ENCODE measurements around the gene TMEM143. TPM values are rescaled to one million over a fixed set of nuclear protein-coding genes. Genes with fewer than 3 reads are reported as not detected.

TMEM143 gene
- total and polyA plus RNA-seq, 10 of the 15 experiments (the other 5 are each of a cell fraction or from before 2014, with no cell fraction given), result 1.5 to 19.5 (median 10.1) TPM

DNA sequence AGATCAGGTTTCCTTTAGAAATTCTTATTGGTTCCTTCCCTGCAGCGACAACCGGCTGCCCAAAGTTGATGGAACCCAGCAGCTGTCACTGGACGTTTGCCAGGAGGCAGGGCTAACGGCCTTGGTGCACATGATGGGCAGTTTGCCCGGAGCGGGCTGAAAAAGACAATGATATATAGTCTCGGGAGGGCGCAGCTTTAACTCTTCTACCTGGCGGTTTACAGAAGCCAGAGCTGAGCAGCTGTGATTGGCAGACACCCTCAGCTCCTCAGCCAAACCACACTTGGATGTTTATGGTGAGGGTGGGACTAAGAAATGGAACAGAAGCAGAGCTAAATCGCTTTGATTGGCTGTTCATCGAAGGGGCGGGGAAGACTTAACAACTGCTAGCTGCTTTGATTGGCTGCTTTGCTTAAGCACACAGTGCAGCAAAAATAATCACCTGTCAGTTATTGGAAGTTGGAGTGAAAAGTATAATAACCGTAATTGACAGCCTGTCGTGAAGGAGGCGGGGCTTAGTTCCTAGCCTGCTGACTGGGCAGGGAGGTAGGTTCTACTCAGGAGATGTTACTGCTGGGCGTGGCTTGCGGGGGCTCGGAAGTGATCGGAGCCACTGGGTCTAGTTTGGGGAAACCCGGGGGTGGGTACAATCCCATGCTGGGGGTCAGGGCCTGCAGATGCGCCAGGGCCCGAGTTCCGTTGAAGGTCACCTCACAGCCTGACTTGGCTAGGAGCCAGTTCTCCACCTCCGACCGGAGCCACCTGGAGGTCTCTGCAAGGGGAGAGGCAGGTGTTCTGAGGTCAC lies 30.9 kb downstream of the TMEM143 start (continued):
- TF ChIP-seq RUNX3 (IDR thresholded peaks at IDR 0.05; ENCODE audit: low read length) (peak; percentile 59; the same call in 1 of the 2 replicates), POLR2A (IDR thresholded peaks at IDR 0.05; ENCODE audit: low read depth, low read length) (peak; percentile 80), SREBF2 (IDR thresholded peaks at IDR 0.05; ENCODE audit: low read length) (no peak), SIN3A (IDR thresholded peaks at IDR 0.05; ENCODE audit: low read depth, low read length) (peak; percentile 29; the same call in 1 of the 2 replicates), FOXM1 (IDR thresholded peaks at IDR 0.05; ENCODE audit: low read depth, low read length) (no peak), BRCA1 (IDR thresholded peaks at IDR 0.05; ENCODE audit: low read depth, low read length) (no peak), MEF2A (IDR thresholded peaks at IDR 0.05; ENCODE audit: insufficient read depth, low read depth, low read length) (no peak), JUND (IDR thresholded peaks at IDR 0.05; ENCODE audit: low read depth, low read length) (no peak), SREBF1 (IDR thresholded peaks at IDR 0.05; ENCODE audit: low read length) (peak; percentile 18; the same call in 1 of the 2 replicates), DPF2 (IDR thresholded peaks at IDR 0.05) (peak; percentile 48; the same call in 1 of the 2 replicates), SMAD5 (IDR thresholded peaks at IDR 0.05; ENCODE audit: low read depth) (peak; percentile 52; the same call in 1 of the 2 replicates), CBFB (IDR thresholded peaks at IDR 0.05; ENCODE audit: low read depth) (no peak), GATAD2B (conservative IDR thresholded peaks at IDR 0.05; ENCODE audit: low read depth) (0 out of 2 replicates have a peak, but pooled peaks have one; percentile 56), NR2C2 (IDR thresholded peaks at IDR 0.05; ENCODE audit: borderline replicate concordance, control insufficient read depth, insufficient read length, low read depth) (no peak), YY1 (IDR thresholded peaks at IDR 0.05; ENCODE audit: low read depth, low read length) (no peak), POLR2AphosphoS5 (IDR thresholded peaks at IDR 0.05; ENCODE audit: low read length) (peak; percentile 75; the same call in 1 of the 2 replicates), FOS (IDR thresholded peaks at IDR 0.05; ENCODE audit: borderline replicate concordance, extremely low read depth, insufficient read length) (peak; percentile 65), CHD2 (IDR thresholded peaks at IDR 0.05; ENCODE audit: borderline replicate concordance, low read depth, low read length) (peak; percentile 73; the same call in 1 of the 2 replicates), NFIC (IDR thresholded peaks at IDR 0.05; ENCODE audit: low read depth, low read length) (no peak), HDGF (IDR thresholded peaks at IDR 0.05) (0 out of 2 replicates have a peak, but pooled peaks have one; percentile 78), RFX5 (IDR thresholded peaks at IDR 0.05; ENCODE audit: low read depth, low read length) (peak; percentile 84), NFYB (IDR thresholded peaks at IDR 0.05; ENCODE audit: insufficient read depth, low read depth, low read length) (peak; percentile 90)
- TF ChIP-seq, protein P1, sequence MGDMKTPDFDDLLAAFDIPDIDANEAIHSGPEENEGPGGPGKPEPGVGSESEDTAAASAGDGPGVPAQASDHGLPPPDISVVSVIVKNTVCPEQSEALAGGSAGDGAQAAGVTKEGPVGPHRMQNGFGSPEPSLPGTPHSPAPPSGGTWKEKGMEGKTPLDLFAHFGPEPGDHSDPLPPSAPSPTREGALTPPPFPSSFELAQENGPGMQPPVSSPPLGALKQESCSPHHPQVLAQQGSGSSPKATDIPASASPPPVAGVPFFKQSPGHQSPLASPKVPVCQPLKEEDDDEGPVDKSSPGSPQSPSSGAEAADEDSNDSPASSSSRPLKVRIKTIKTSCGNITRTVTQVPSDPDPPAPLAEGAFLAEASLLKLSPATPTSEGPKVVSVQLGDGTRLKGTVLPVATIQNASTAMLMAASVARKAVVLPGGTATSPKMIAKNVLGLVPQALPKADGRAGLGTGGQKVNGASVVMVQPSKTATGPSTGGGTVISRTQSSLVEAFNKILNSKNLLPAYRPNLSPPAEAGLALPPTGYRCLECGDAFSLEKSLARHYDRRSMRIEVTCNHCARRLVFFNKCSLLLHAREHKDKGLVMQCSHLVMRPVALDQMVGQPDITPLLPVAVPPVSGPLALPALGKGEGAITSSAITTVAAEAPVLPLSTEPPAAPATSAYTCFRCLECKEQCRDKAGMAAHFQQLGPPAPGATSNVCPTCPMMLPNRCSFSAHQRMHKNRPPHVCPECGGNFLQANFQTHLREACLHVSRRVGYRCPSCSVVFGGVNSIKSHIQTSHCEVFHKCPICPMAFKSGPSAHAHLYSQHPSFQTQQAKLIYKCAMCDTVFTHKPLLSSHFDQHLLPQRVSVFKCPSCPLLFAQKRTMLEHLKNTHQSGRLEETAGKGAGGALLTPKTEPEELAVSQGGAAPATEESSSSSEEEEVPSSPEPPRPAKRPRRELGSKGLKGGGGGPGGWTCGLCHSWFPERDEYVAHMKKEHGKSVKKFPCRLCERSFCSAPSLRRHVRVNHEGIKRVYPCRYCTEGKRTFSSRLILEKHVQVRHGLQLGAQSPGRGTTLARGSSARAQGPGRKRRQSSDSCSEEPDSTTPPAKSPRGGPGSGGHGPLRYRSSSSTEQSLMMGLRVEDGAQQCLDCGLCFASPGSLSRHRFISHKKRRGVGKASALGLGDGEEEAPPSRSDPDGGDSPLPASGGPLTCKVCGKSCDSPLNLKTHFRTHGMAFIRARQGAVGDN (IDR thresholded peaks at IDR 0.05), result peak; percentile 31; the same call in 1 of the 2 replicates
- TF ChIP-seq, protein P2, sequence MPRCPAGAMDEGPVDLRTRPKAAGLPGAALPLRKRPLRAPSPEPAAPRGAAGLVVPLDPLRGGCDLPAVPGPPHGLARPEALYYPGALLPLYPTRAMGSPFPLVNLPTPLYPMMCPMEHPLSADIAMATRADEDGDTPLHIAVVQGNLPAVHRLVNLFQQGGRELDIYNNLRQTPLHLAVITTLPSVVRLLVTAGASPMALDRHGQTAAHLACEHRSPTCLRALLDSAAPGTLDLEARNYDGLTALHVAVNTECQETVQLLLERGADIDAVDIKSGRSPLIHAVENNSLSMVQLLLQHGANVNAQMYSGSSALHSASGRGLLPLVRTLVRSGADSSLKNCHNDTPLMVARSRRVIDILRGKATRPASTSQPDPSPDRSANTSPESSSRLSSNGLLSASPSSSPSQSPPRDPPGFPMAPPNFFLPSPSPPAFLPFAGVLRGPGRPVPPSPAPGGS (IDR thresholded peaks at IDR 0.05; ENCODE audit: borderline replicate concordance, insufficient read depth, low read depth, low read length, poor library complexity, severe bottlenecking), result peak; percentile 2

Measured in GM12878 (cell line).